Neural progenitor cell (in vitro differentiated cells): ENCODE data around the gene VEZF1. TPM values are rescaled to one million over a fixed set of nuclear protein-coding genes. Genes with fewer than 3 reads are reported as not detected.
A peak's percentile ranks its signal among the peaks of the same experiment; 100 is the strongest.

ENCODE experiments used
- DNase-seq: peaks from one replicate; pipeline ENCODE4 v3.0.0-alpha.2; 2016; ENCODE audit warnings: low spot score
- H2AFZ ChIP-seq: fragments of 200-600 bp; sonication (generic); replicated peaks from 2 replicates; pipeline ENCODE4 v1.6.1; 2016; ENCODE audit warnings: antibody characterized with exemption
- H3F3A ChIP-seq: fragments of 200-600 bp; sonication (generic); 2 replicates; pipeline ENCODE4 v1.6.1; 2016; ENCODE audit warnings: antibody characterized with exemption, low read depth
- H3K27ac ChIP-seq: fragments of 200-600 bp; sonication (generic); 2 replicates; pipeline ENCODE4 v1.5.1; 2016; ENCODE audit warnings: mild to moderate bottlenecking
- H3K27me3 ChIP-seq: fragments of 200-600 bp; sonication (generic); 2 replicates; pipeline ENCODE4 v1.6.1; 2016; ENCODE audit warnings: mild to moderate bottlenecking, moderate library complexity
- H3K36me3 ChIP-seq: fragments of 200-600 bp; sonication (generic); 2 replicates; pipeline ENCODE4 v1.5.1; 2016
- H3K4me1 ChIP-seq: fragments of 200-600 bp; sonication (generic); 2 replicates; pipeline ENCODE4 v1.6.1; 2016; ENCODE audit warnings: mixed run types
- H3K4me2 ChIP-seq: fragments of 200-600 bp; sonication (generic); 2 replicates; pipeline ENCODE4 v1.6.1; 2016
- H3K4me3 ChIP-seq: fragments of 200-600 bp; sonication (generic); 2 replicates; pipeline ENCODE4 v1.5.1; 2016
- H3K79me2 ChIP-seq: fragments of 200-600 bp; sonication (generic); 2 replicates; pipeline ENCODE4 v1.6.1; 2016; ENCODE audit warnings: low read depth
- H3K9ac ChIP-seq: fragments of 200-600 bp; sonication (generic); 2 replicates; pipeline ENCODE4 v1.6.1; 2016
- H3K9me3 ChIP-seq: fragments of 200-600 bp; sonication (generic); 2 replicates; pipeline ENCODE4 v1.5.1; 2016; ENCODE audit warnings: low read depth
- H4K20me1 ChIP-seq: fragments of 200-600 bp; sonication (generic); 2 replicates; pipeline ENCODE4 v1.6.1; 2016; ENCODE audit warnings: low read depth
- H3K27ac Mint-ChIP-seq: 3 replicates; pipeline ENCODE4 v1.8.0; 2021; ENCODE audit warnings: mixed read lengths
- H3K27me3 Mint-ChIP-seq: 2 replicates; pipeline ENCODE4 v1.8.0; 2022; ENCODE audit warnings: low read depth, mild to moderate bottlenecking, inconsistent platforms, moderate library complexity, mixed read lengths; ENCODE audit not compliant: insufficient read depth
- H3K36me3 Mint-ChIP-seq: 3 replicates; pipeline ENCODE4 v1.8.0; 2021; ENCODE audit warnings: mixed read lengths
- H3K4me1 Mint-ChIP-seq: 3 replicates; pipeline ENCODE4 v1.8.0; 2021; ENCODE audit warnings: mixed read lengths
- H3K4me3 Mint-ChIP-seq: 3 replicates; pipeline ENCODE4 v1.8.0; 2021; ENCODE audit warnings: mild to moderate bottlenecking, moderate library complexity, mixed read lengths
- H3K9me3 Mint-ChIP-seq: 3 replicates; pipeline ENCODE4 v1.8.0; 2020; ENCODE audit warnings: mixed read lengths
- EZH2 ChIP-seq: fragments of 200-600 bp; sonication (generic); IDR thresholded peaks from 2 replicates; pipeline ENCODE4 v1.6.1; 2017; ENCODE audit warnings: antibody characterized with exemption, mild to moderate bottlenecking, moderate library complexity
- EZH2phosphoT487 ChIP-seq: fragments of 200-600 bp; sonication (generic); IDR thresholded peaks from 2 replicates; pipeline ENCODE4 v1.6.1; 2017; ENCODE audit warnings: antibody characterized with exemption
- total RNA-seq: library from RNA; depleted of rRNA; stranded (reverse); fragments of >200 nt; gene quantifications from 2 replicates; pipeline ENCODE4 v1.2.3, GENCODE V29; 2015; ENCODE audit warnings: low replicate concordance
- TF ChIP-seq, protein P1 (sequence below): fragments of 200-600 bp; sonication (generic); IDR thresholded peaks from 2 replicates; pipeline ENCODE4 v1.5.1; 2017; ENCODE audit warnings: antibody characterized with exemption, mild to moderate bottlenecking

Gene VEZF1
- total RNA-seq, 1 donor from 2014 or later: 90.4 TPM

DNA sequence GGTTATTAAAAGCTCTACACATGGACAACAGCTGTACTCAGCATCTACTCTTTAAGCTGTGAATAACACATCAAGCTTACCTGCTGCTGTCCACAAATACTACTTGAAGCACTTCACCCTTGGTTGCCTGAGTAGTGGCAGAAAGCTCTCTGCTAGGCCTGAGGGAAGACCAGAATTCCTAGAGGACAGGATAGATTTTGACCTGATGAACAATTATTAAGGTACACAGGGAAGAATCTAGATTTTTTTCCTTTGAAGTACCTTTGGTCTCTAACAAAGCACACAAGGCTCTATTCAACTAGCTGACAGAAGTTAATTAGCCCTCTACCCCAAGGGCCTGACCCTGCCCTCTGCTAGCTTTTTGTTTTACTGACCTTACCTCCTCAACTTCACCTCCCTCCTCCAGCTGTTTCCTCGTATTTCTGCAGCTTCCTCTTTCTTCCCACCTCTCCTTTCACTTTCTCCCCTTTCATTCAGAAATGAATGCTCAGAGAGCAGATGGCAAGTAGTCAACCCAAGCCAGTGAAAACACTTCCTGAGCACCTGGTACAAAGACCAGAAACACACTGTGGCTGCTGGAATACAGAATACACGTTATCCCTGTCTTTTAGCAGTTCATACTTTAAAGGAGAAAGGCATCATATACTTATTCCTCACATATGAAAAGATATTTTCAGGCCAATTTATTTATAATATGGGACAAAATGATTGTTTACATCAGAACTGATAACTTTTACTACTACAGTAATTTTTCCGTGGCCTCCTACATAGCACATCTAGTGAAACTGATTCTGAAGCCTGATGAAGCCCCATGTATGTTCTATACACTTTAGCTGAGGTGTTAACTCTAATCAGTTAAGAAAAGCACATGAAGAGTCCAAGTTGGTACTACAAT is 5.7 kb upstream of the VEZF1 start:
- Histone ChIP-seq H3K27ac (peak overlapping the region; percentile 30), H3K4me3 (no peak overlapping the region), H3K27me3 (no peaks in the 10 kb centered on the region), H3F3A (peaks cover 96% of the 10 kb centered on the region), H3K79me2 (peaks cover 3% of the 10 kb centered on the region), H3K9me3 (no peaks in the 10 kb centered on the region), H4K20me1 (peaks cover 47% of the 10 kb centered on the region), H3K4me2 (peak overlapping the region; percentile 8), H3K36me3 (peaks cover 1% of the 10 kb centered on the region), H3K4me1 (peaks cover 54% of the 10 kb centered on the region), H3K9ac (no peak overlapping the region), H2AFZ (no peak overlapping the region)
- H3K27ac Mint-ChIP-seq: peak overlapping the region; percentile 86
- H3K9me3 Mint-ChIP-seq: no peaks in the 10 kb centered on the region
- no peaks in the 10 kb centered on the region for H3K27me3 Mint-ChIP-seq
- peaks cover 7% of the 10 kb centered on the region for H3K36me3 Mint-ChIP-seq
- H3K4me3 Mint-ChIP-seq: peak overlapping the region; percentile 16
- no peak for TF ChIP-seq EZH2
- no peak for TF ChIP-seq EZH2phosphoT487
- TF ChIP-seq, protein P1, sequence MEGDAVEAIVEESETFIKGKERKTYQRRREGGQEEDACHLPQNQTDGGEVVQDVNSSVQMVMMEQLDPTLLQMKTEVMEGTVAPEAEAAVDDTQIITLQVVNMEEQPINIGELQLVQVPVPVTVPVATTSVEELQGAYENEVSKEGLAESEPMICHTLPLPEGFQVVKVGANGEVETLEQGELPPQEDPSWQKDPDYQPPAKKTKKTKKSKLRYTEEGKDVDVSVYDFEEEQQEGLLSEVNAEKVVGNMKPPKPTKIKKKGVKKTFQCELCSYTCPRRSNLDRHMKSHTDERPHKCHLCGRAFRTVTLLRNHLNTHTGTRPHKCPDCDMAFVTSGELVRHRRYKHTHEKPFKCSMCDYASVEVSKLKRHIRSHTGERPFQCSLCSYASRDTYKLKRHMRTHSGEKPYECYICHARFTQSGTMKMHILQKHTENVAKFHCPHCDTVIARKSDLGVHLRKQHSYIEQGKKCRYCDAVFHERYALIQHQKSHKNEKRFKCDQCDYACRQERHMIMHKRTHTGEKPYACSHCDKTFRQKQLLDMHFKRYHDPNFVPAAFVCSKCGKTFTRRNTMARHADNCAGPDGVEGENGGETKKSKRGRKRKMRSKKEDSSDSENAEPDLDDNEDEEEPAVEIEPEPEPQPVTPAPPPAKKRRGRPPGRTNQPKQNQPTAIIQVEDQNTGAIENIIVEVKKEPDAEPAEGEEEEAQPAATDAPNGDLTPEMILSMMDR: no peak
- DNase-seq: peak; percentile 61
- H3K4me1 Mint-ChIP-seq: peaks cover 70% of the 10 kb centered on the region

DNA sequence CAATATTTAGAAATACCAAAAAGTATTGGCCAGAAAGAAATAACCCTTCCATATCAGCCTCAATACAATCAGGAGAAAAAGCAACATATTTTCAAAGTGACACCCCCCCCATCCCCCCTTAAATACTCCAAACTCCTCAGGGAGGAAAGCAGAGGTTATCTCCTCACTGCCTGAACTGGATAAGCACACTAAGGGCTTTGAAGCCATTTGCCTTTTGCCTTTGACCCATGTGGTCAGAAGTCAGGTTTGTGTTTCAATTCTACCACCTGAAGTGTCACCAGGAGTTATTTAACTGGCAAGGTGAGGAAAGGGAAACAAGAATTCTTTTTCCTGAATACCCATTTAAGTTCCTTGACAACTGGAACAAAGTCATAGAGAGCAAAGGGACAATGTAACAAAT is 3.5 kb upstream of the VEZF1 start:
- Histone ChIP-seq H3K4me2 (no peak overlapping the region), H3K4me3 (no peak overlapping the region), H3K79me2 (peaks cover 12% of the 10 kb centered on the region), H3K36me3 (no peaks in the 10 kb centered on the region), H2AFZ (no peak overlapping the region), H3F3A (peaks cover 94% of the 10 kb centered on the region), H3K27me3 (no peaks in the 10 kb centered on the region), H3K4me1 (peaks cover 56% of the 10 kb centered on the region), H4K20me1 (peaks cover 41% of the 10 kb centered on the region), H3K27ac (no peak overlapping the region), H3K9me3 (no peaks in the 10 kb centered on the region), H3K9ac (no peak overlapping the region)
- Mint-ChIP-seq H3K27me3 (peaks cover 2% of the 10 kb centered on the region), H3K9me3 (no peaks in the 10 kb centered on the region), H3K4me3 (no peak overlapping the region), H3K36me3 (no peaks in the 10 kb centered on the region), H3K4me1 (peaks cover 73% of the 10 kb centered on the region), H3K27ac (no peak overlapping the region)
- TF ChIP-seq EZH2phosphoT487 (no peak), EZH2 (no peak)
- TF ChIP-seq, protein P1: no peak
- DNase-seq: no peak

DNA sequence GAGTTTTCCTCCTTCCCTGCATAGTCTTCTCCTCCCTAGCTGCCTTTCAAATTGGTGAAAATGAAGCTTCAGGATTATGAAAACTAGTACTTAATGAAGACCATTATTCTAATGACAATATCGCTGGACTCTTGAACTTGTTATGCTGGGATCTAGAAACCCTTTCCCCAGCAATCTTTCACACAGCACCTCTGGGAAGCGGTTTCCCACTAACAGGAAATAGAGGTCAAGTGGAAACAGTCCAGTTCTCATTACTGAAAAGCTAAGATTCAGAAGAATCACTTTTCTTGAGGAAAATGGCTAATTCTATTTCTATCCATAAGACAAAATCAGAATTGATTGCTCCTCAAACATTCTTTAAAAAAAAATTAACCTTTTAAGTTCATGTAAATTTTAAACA is 2.0 kb upstream of the VEZF1 start:
- H3K27ac ChIP-seq: no peak overlapping the region
- Mint-ChIP-seq H3K4me1 (peaks cover 77% of the 10 kb centered on the region), H3K4me3 (peak overlapping the region; percentile 94)

More for the DNA sequence above, 2.0 kb upstream of the VEZF1 start:
- Mint-ChIP-seq H3K36me3 (peaks cover 3% of the 10 kb centered on the region), H3K27ac (no peak overlapping the region), H3K9me3 (no peaks in the 10 kb centered on the region), H3K27me3 (peaks cover 2% of the 10 kb centered on the region)
- TF ChIP-seq EZH2phosphoT487 (no peak), EZH2 (no peak)
- TF ChIP-seq, protein P1: no peak
- Histone ChIP-seq H3K36me3 (no peaks in the 10 kb centered on the region), H3K4me2 (no peak overlapping the region), H3F3A (peaks cover 88% of the 10 kb centered on the region), H3K4me3 (no peak overlapping the region), H3K79me2 (peaks cover 27% of the 10 kb centered on the region), H3K9me3 (no peaks in the 10 kb centered on the region), H2AFZ (no peak overlapping the region), H4K20me1 (peaks cover 44% of the 10 kb centered on the region), H3K9ac (no peak overlapping the region), H3K4me1 (peaks cover 62% of the 10 kb centered on the region), H3K27me3 (no peaks in the 10 kb centered on the region)
- no peak for DNase-seq
